CD4-positive, alpha-beta T cell treated with Interleukin-10 for 1 hour (primary cell): ENCODE data around the gene MED15.
"Not testable (repeated sequence)": the region's sequence is repeated elsewhere in the genome, so short reads cannot be mapped to it uniquely, and the experiment has no call there.

Experiments used
- DNase-seq: peaks from one replicate; pipeline ENCODE4 v3.0.0-alpha.2; 2020

MED15 gene, protein sequence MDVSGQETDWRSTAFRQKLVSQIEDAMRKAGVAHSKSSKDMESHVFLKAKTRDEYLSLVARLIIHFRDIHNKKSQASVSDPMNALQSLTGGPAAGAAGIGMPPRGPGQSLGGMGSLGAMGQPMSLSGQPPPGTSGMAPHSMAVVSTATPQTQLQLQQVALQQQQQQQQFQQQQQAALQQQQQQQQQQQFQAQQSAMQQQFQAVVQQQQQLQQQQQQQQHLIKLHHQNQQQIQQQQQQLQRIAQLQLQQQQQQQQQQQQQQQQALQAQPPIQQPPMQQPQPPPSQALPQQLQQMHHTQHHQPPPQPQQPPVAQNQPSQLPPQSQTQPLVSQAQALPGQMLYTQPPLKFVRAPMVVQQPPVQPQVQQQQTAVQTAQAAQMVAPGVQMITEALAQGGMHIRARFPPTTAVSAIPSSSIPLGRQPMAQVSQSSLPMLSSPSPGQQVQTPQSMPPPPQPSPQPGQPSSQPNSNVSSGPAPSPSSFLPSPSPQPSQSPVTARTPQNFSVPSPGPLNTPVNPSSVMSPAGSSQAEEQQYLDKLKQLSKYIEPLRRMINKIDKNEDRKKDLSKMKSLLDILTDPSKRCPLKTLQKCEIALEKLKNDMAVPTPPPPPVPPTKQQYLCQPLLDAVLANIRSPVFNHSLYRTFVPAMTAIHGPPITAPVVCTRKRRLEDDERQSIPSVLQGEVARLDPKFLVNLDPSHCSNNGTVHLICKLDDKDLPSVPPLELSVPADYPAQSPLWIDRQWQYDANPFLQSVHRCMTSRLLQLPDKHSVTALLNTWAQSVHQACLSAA

DNA sequence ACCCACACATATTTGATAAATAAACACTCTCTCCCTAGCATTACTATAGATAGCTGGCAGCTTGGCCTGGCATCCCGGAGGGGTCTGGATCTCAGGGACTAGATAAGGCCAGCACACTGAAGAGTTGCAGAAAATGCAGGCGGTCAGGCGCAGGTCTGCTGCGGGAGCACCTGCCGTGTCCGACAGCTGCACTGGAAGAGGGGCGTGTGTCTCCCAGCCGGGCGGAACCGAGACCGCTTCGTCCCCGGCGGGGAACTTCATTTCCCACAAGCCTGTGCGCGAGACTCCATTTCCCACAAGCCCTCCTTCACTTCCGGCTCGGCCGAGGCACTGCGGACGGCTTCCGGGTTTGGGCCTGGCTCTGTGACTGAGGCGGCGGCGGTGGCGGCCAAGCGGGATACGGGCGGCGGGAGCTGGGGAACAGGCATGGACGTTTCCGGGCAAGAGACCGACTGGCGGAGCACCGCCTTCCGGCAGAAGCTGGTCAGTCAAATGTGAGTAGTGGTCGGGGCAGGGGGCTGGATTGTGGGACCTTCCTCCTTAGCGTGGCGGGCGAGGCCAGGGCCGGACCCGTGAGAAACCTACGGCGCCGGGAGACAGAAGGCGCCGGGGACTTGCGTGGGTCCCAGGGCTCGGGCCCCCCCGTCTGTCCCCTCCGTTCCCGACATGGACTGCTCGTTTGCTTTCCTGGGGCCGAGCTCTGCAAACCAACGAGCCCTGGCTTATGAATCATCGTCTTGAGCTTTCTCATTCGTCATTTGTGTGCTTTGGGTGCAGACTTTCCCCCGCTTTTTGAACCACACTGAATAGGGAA lies at the start of gene MED15:
MED15 (plus strand) TSS at position 358 of the 814 bp plus-strand sequence; CDS start at position 427, 69 bp downstream.
- peak; percentile 89 for DNase-seq

DNA sequence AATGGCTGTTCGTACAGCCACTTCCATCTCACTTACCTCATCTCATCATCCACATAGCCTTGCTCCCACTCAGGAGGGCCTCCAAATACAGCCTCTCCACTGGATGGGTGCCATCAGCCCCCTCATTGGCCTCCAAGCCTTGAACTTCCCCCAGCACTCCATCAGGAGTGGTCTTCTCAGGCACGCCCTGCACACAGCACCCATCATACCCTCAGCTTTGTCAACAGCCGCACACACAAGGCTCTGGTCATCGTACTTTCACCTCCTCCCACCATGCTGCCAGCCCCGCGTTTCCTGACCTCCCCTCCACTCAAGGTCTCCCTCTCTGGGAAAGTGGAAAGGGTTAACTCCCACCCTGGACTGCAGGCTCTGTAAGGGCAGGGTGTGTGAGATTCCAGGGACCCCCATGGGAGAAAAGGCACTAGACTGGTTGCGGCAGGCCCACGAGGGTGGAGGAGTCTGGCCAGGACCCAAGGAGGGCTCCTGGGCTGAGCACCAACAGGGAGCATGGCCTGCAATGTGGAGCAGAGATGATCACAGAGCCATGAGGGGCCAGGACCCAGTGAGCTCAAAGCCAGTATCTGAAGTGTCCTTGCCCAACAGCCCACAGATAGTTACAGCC lies 48.8 kb upstream of the MED15 start:
- DNase-seq = no peak

DNA sequence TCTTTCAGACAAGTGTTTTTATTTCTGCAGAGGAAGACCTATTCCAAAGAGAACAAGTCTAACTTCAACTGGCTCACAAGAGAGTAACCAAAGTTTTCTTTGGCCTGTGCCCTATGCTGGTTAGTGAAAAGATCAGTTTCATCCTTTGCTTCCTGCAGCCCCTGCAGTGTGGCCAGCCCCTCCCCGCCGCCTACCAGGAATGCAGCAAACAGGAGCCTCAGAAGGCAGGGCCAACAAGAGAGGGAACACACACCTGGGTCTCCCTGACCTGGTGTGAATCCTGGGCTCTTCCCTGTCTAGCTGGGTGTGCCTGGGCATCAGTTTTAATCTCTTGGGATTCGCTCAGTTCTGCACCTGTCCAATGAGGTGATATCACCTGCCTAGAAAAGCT lies 48.3 kb upstream of the MED15 start:
- DNase-seq = no peak

DNA sequence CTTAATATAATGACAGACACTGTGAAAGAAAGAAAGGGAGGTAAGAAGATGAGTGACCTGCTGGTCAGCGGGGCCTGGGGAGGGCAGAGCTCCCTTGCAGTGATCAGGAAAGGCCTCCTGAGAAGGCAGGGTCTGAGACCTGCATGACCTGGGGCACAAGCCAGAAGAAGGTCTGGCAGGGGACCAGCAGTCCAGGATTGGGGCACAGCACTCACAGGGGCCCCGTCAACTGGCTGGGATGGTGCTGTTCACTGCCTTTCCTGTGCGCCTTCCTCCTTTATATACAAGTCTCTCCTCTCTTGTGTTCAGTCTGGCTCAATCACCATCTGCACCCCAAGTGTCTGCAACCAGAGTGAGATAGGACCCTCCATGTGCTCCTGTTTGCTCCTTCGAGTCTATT lies 47.5 kb upstream of the MED15 start:
- no peak for DNase-seq

DNA sequence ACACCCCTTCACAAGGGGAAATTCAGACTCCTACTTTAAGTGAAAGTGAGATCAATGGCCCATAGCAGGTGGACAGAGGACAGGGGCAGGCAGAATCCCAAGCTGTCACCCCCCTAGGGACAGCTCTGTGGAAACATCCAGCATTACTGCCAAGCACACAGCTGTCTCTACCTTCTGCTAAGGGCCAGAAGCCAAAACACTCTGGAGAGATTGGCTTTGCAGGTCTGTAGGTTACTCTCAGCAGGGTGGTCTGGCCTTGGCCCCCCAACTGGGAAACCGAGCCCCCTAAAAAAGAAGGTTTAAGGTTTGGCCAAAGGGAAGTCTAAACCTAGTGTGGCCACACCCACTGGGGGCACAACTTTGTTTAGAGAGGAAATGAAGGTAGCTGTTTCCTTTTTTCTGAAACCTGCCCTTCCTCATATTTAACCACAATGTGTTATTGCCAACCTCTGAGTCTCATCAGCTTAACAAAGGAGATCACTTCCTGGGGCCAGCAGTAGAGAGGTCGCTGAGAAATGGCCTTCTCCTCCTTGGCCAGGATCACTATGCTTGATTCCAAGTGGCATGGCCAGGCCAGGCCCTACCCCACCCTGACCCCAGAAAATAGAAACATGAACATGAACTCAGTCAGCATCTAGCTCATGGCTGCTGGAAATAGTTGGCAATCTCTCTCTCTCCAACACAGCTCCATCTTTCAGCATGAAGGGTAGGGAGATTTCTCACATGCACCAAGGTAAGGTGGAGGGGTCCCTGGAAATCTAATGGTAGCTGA lies 43.9 kb upstream of the MED15 start:
- DNase-seq = peak; percentile 62

DNA sequence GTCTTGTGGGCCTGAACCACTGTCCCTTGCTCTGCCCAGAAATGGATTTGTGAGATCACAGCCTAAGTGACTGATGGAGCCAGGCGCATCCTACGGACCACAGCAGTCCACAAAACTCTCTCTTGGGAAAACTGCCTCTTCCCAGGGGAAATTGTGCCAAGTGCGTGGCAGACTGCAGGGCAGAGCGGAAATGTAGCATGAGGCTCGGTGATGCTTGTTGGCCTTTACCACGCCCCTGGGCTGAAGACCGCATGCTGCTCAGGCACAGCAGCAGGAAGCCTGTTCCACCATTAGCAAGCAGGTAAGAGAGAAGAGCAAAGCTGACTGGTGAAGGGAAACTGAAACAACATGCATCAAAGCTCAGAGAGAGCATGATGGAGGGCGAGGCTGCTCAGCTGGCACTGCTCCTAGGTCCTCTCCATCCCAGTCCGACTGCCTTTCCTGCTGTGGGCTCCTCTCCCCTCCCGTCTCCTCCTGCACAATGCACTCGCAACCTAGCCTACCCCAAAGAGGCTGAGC lies 43.3 kb upstream of the MED15 start:
- peak; percentile 78 for DNase-seq

DNA sequence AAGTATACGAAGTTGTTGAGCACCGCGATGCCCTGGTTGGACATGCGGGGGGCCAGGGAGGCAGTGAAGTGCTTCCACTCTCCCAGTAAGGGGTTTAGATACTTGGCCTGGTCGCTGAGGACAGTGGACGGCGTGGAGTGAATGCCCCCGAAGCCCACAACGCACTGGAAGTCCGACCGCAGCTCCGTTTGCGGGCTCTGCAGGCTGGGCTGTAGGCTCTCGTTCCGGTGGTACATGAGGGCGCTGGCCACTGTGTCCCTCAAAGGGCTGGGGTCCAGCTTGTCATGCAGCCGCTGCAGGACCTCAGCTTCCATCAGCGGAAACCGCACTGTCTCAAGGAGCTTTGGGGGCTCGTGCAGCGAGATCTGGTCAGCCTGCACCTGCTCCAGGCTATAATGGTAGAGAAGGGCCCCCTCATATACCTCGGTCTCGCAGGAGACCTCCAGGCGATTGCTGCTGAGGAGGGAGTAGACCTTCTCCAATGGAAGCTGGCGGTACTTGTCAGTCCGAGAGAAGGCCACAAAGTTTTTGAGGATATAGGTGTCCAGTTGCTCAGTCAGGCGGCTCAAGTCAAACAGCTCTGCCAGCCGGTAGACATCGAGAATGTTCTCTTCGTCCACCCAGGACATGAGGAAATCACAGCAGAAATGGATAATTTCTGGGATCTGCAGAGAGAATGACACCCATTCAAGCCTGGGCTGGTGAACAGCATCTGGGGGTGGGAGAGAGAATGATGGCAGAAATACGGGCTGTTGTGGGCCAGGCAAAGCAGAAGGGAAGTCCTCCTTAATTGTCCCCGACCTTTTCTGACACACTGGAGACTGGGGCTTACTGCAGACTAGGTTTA lies 42.3 kb upstream of the MED15 start:
- no peak for DNase-seq

DNA sequence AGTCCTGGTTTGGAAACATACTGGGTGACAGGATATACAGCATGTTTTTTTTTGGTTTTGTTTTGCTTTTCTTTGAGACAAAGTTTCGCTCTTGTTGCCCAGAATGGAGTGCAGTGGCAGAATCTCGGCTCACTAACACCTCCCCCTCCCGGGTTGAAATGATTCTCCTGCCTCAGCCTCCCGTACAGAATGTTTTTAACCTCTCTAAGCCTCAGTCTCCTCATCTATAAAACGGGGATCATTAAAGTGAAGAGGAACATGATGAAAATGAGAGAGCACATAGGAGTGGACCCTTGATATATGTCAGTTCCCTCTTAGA lies 41.7 kb upstream of the MED15 start:
- no peak for DNase-seq

DNA sequence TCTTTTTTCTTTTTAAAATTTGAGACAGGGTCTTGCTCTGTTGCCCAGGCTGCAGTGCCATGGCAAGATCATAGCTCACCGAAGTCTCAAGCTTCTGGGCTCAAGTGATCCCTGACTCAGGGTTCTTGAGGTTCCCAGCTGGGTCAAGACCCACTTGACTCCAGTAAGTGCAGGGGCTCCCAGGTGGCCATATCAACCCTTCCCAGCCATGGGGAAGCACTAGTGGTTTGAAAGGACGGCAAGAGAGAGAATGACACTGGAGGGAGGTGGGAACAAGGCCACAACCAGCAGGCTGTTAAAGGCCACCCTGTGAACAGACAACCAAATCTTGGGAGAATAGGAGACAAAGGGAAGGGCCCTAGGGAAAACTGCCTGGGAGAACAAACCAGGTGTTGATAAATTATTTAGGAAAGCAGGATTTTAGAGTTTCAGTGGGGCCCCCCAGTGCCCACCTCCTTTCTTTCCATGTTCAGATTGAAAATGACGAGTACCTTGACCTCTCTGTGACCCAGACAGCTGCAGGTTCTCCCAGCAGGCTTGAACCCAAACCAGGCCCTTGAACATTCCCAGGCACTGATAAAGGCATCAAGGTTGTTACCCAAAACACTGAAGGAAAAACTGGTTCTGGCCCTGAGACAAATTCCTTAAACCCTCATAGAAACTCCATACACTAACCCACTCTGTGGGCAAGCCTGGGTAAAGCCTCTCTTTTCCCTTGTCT lies 40.6 kb upstream of the MED15 start:
- no peak for DNase-seq

DNA sequence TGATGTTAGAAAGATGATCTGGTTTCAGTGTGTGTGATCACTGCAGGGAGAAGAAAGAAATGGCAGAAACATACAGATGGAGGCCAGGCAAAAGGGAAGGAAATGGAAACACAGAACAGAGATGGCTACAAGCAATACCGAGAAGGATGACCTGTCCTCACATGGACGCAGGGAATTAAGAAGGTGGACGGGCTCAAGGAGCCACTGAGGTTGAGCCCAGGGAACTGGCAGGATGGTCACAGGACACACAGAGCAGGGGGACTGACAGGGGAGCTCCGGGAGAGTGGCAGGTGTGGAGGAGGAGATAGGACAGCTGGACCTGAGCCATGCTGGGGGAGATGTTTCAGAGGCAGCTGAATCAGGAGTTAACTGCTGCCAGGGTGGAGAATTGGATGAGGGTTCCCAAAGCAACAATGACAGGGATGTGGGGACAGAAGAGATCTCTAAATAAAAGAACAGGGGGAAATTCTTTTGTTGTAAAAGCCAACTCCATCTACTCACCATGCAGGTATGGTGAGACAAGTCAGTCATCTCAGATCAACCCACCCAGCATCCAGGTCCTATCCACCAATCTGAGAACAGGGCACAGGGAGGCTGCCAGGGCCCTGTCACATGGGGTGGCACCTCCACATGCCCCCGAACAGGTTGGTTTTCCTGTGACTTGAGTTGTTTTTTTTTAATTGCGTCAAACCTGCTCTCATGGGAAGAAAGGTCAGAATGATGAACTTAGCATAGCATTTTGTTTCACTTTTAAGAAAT lies 38.1 kb upstream of the MED15 start:
- no peak for DNase-seq

DNA sequence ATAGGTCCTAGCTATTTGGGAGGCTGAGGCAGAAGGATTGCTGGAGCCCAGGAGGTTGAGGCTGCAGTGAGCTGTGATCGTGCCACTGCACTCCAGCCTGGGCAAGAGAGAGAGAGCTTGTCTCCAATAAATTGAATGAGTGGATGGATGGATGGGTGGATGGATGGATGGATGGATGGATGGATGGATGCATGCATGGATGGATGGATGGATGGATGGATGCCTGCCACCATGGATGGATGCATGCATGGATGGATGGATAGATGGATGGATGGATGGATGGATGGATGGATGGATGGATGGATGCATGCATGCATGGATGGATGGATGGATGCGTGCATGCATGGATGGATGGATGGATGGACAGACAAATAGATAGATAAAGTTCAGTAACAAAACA lies 36.9 kb upstream of the MED15 start:
- DNase-seq = not testable (repeated sequence)

DNA sequence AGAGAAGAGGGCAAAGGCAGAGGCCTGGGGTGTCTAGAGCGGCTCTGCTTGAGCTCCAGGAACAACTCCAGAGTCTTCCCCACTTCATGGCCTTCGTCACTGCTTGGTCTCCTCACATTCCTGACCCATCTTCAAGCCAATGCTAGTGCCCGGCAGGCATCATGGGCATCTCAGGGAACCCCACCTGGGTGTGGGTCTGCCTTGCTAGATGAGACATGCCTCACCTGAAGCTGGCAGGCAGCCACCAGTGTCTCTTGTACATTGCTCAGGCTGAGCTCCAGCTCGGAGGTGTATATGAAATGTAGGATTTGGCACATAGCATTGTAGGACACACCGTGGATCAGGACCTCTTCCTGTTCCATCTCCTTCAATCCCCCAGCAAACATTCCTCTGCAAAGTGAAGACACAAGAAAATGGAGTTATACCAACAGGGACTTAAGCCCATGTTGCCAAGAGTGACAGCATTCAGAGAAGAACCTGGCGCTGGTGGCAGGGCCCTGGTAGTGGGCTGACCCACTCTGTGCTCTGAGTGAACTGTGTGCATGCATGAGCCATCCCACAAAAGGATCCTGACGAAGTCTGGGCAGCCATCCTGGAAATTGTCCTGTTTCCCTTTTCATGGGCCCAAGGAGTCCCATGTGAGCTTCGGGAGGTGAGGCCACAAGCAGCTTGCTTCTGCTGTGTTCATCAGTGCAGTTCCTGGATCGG lies 36.1 kb upstream of the MED15 start:
- DNase-seq = no peak

DNA sequence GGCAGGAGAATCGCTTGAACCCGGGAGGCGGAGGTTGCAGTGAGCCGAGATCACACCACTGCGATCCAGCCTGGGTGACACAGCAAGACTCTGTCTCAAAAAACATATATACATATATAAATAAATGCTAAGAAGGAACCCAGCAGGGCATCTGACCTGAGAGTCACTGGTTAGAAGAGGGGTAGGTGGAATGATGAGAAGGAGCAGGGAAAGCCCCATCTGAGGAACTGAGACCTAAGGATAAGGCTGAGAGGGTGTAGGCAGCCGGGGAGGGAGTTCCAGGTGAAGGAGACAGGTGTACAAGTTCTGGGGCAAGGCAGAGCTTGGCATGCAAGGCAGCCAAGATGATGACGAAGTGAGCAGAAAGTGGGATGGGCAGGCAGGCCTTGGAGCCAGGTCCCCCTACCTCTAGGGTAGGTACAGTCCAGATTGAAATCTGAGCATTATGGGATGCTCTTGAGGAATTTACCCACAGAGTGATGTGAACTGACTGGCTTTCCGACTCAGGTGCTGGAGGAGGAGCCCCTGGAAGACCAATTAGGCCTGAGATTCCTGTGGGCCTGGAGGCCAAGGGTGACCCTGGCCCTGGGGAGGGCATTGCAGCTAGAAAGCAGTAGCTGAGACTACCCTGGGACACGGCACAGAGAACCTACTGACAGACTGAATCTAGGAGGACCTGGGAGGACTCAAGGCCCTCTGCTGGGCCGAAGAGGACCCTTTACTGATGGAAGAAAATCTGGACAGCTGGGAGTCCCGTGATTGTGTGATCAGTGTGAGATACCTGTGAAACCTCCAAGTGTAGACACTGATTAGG lies 34.6 kb upstream of the MED15 start:
- no peak for DNase-seq

DNA sequence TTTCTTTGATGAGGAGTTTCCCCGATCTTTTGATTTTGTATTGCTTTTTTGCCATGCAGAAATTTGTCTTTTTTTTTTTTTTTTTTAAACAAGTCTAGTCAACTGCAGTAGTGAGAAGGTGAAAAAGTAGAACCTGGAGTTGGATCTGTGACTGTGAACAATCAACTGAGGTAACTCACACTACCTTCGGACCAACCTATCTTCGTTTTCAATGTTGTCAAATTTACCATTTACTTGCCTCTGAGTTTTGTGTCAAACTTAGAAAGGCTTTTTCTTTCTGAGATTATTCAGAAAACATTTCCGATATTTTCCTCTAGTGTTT lies 32.3 kb upstream of the MED15 start:
- DNase-seq = no peak

DNA sequence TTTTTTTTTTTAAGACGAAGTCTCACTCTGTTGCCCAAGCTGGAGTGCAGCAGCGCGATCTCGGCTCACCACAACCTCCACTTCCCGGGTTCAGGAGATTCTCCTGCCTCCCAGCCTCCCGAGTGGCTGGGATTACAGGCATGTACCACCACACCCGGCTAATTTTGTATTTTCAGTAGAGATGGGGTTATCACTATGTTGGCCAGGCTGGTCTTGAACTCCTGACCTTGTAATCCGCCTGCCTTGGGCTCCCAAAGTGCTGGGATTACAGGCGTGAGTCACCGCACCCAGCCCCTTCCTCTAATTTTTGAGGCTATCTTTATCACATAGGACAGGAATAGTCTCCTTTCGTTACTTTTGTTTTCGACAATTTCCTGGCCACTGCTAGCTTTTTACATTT lies 31.8 kb upstream of the MED15 start:
- not testable (repeated sequence) for DNase-seq

DNA sequence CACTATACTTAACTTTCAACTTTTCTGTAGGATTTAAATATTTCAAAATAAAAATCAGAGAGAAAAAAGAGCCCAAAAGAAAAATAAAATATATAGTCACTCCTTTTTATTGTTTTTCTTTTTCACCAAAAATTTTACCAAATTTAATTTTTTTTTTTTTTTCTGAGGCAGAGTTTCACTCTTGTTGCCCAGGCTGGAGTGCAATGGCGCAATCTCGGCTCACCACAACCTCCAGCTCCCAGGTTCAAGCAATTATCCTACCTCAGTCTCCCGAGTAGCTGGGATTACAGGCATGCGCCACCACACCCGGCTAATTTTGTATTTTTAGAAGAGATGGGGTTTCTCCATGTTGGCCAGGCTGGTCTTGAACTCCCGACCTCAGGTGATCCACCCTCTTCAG lies 29.4 kb upstream of the MED15 start:
- DNase-seq = not testable (repeated sequence)

DNA sequence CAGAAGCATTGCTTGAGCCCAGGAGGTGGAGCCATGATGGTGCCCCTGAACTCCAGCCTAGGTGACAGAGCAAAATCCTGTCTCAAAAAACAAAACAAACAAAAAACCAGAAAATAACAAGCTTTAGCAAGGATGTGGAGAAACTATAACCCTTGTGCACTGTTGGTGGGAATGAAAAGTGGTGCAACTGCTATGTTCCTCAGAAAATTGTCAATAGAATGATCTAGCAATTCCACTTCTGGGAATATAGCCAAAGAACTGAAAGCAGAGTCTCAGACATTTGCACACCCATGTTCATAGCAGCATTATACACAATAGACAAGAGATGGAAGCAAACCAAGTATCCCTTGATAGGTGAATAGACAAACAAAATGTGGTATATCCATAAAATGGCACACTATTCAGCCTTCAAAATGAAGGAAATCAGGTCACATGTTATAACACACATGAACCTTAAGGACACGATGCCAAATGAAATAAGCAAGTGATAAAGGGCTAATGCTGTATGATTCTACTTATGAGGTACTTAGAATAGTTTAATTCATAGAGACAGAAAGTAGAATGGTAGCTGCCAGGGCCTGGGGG lies 27.7 kb upstream of the MED15 start:
- no peak for DNase-seq

DNA sequence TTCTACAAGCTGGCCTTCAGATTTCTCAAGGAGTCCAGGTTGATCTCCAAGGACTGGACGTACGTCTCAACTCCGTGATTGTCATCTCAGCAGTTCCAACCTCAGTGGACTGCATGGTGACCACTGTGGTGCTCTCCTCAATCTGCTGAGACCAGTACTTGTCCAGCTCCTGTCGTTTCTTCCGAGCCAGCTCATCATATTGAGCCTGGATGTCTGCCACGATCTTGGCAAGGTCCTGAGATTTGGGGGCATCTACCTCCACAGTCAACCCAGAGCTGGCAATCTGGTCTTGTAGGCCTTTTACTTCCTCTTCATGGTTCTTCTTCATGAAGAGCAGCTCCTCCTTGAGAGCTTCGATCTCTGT lies 24.3 kb upstream of the MED15 start:
- DNase-seq = not testable (repeated sequence)
